Endothelial cell (in vitro differentiated cells): ENCODE results near the gene GABBR2. TPM values are rescaled to one million over a fixed set of nuclear protein-coding genes. Genes with fewer than 3 reads are reported as not detected.

Experiments used
- DNase-seq: peaks from one replicate; pipeline ENCODE4 v3.0.0; 2021; ENCODE audit warnings: low spot score
- H3K27ac Mint-ChIP-seq: one replicate; pipeline ENCODE4 v1.8.0; 2021; ENCODE audit warnings: mixed read lengths, inconsistent platforms; ENCODE audit not compliant: unreplicated experiment
- H3K27me3 Mint-ChIP-seq: one replicate; pipeline ENCODE4 v1.8.0; 2021; ENCODE audit warnings: mild to moderate bottlenecking, moderate library complexity, mixed read lengths, inconsistent platforms; ENCODE audit not compliant: unreplicated experiment
- H3K36me3 Mint-ChIP-seq: one replicate; pipeline ENCODE4 v1.8.0; 2021; ENCODE audit warnings: mild to moderate bottlenecking, low read depth, mixed read lengths, inconsistent platforms; ENCODE audit not compliant: unreplicated experiment
- H3K4me1 Mint-ChIP-seq: one replicate; pipeline ENCODE4 v1.8.0; 2021; ENCODE audit warnings: mild to moderate bottlenecking, mixed read lengths, inconsistent platforms; ENCODE audit not compliant: unreplicated experiment
- H3K4me3 Mint-ChIP-seq: one replicate; pipeline ENCODE4 v1.8.0; 2021; ENCODE audit warnings: mild to moderate bottlenecking, mixed read lengths, inconsistent platforms; ENCODE audit not compliant: unreplicated experiment
- H3K9me3 Mint-ChIP-seq: one replicate; pipeline ENCODE4 v1.8.0; 2021; ENCODE audit warnings: mixed read lengths, inconsistent platforms; ENCODE audit not compliant: unreplicated experiment
- CTCF ChIP-seq: fragments of 200-600 bp; sonication (generic); IDR thresholded peaks from one replicate; pipeline ENCODE4 v1.5.0; 2021; ENCODE audit warnings: antibody characterized with exemption; ENCODE audit not compliant: unreplicated experiment
- total RNA-seq: library from RNA; stranded (reverse); fragmentation: NEBNext Ultra II Directional; extraction: Animal tissue kit (Norgen Biotek cat#: 25700); gene quantifications from one replicate; pipeline ENCODE4 v1.2.1, GENCODE V29; 2021; ENCODE audit not compliant: unreplicated experiment

GABBR2 gene
- total RNA-seq, 1 donor from 2014 or later, result 0.46 TPM

DNA sequence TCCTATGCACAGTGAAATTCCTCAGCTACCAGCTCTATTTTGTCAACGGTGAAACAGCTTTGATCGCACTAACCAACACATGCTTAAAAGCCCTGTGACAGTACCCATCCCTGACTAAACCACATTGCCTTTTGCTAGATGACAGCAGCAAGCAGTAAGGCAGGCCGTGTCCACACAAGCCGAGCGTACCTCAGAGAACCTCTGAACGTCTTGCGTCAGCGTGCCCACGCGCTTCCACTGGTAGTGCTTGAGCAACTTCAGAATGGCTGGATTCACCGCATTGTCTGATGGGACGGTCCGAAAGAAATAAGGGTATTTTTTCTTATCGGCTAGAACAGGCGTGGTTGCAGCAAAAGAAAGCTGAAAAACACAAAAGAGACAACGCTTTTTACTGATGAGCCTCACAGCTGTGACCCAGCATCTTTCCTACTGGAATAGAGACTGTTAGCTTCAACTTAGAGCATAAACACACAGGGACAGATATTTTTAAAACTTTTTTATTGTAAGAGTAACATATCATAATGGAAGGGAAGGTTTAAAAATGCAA is 167.0 kb downstream of the GABBR2 start:
- H3K9me3 Mint-ChIP-seq, result no peaks in the 10 kb centered on the region
- no peaks in the 10 kb centered on the region for H3K36me3 Mint-ChIP-seq
- H3K27ac Mint-ChIP-seq, result no peak overlapping the region
- no peak overlapping the region for H3K4me3 Mint-ChIP-seq
- no peaks in the 10 kb centered on the region for H3K27me3 Mint-ChIP-seq
- no peaks in the 10 kb centered on the region for H3K4me1 Mint-ChIP-seq
- no peak for DNase-seq
- TF ChIP-seq CTCF, result no peak

DNA sequence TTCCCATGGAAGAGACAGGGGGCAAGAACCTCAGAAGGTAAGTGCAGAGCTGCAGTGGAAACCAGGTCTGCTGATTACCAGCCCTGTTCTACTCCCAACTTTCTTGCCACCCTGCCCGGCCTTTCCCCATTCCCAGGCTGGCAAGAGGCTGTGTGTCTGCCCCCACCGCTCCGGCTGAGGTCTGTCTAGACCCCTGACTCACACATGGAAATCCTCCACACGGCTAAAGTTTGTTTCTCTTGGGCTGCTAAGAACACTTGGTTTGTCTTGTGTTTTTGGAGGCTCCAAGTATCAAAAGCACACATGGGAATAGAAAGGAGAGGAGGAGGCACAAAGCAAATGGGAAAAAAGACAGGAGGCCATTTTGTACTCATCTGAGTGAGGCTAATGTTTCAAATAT is 168.3 kb downstream of the GABBR2 start:
- Mint-ChIP-seq H3K4me1 (no peaks in the 10 kb centered on the region), H3K4me3 (no peak overlapping the region), H3K27ac (no peak overlapping the region), H3K36me3 (no peaks in the 10 kb centered on the region), H3K27me3 (no peaks in the 10 kb centered on the region), H3K9me3 (no peaks in the 10 kb centered on the region)
- TF ChIP-seq CTCF, result no peak
- no peak for DNase-seq

GRCh38 chr9:98539954-98540353 is 168.8 kb downstream of the GABBR2 start:
- no peak overlapping the region for H3K27ac Mint-ChIP-seq
- no peaks in the 10 kb centered on the region for H3K9me3 Mint-ChIP-seq
- no peaks in the 10 kb centered on the region for H3K36me3 Mint-ChIP-seq
- no peak for TF ChIP-seq CTCF
- no peak for DNase-seq
- no peak overlapping the region for H3K4me3 Mint-ChIP-seq
- no peaks in the 10 kb centered on the region for H3K4me1 Mint-ChIP-seq
- no peaks in the 10 kb centered on the region for H3K27me3 Mint-ChIP-seq

GRCh38 chr9:98538626-98539031 is 170.1 kb downstream of the GABBR2 start:
- Mint-ChIP-seq H3K27ac (no peak overlapping the region), H3K4me1 (no peaks in the 10 kb centered on the region), H3K9me3 (no peaks in the 10 kb centered on the region), H3K36me3 (no peaks in the 10 kb centered on the region), H3K27me3 (no peaks in the 10 kb centered on the region), H3K4me3 (no peak overlapping the region)
- DNase-seq, result no peak
- TF ChIP-seq CTCF, result no peak

GRCh38 chr9:98538203-98538602 is 170.5 kb downstream of the GABBR2 start:
- H3K4me1 Mint-ChIP-seq, result no peaks in the 10 kb centered on the region

More at GRCh38 chr9:98538203-98538602, 170.5 kb downstream of the GABBR2 start:
- Mint-ChIP-seq H3K4me3 (no peak overlapping the region), H3K9me3 (no peaks in the 10 kb centered on the region), H3K27ac (no peak overlapping the region), H3K36me3 (no peaks in the 10 kb centered on the region), H3K27me3 (no peaks in the 10 kb centered on the region)
- no peak for DNase-seq
- TF ChIP-seq CTCF, result no peak
